ENCODE results near the gene PITX1.

The PITX1 gene

GRCh38 chr5:135062216-135063055, 28.4 kb upstream of the PITX1 start:
- DNase-seq (ENCODE audit: low spot score): no peak

- no peak for DNase-seq (ENCODE audit: low spot score)
Observed at GRCh38 chr5:135061001-135061400, 27.0 kb upstream of the PITX1 start.

- no peak for DNase-seq (ENCODE audit: low spot score)
Observed at GRCh38 chr5:135060021-135060420, 26.0 kb upstream of the PITX1 start.

GRCh38 chr5:135059000-135059923, 25.2 kb upstream of the PITX1 start:
- DNase-seq (ENCODE audit: low spot score): no peak

- no peak for DNase-seq (ENCODE audit: low spot score)
Observed at GRCh38 chr5:135058331-135058732, 24.3 kb upstream of the PITX1 start.

GRCh38 chr5:135057233-135057632, 23.2 kb upstream of the PITX1 start:
- DNase-seq (ENCODE audit: low spot score): no peak

- no peak for DNase-seq (ENCODE audit: low spot score)
Observed at GRCh38 chr5:135056316-135057030, 22.4 kb upstream of the PITX1 start.

GRCh38 chr5:135055396-135055795, 21.4 kb upstream of the PITX1 start:
- no peak for DNase-seq (ENCODE audit: low spot score)

- no peak for DNase-seq (ENCODE audit: low spot score)
Observed at GRCh38 chr5:135054546-135054945, 20.5 kb upstream of the PITX1 start.

GRCh38 chr5:135053989-135054388, 20.0 kb upstream of the PITX1 start:
- no peak for DNase-seq (ENCODE audit: low spot score)

- DNase-seq (ENCODE audit: low spot score): no peak
Observed at GRCh38 chr5:135053278-135053677, 19.2 kb upstream of the PITX1 start.

- no peak for DNase-seq (ENCODE audit: low spot score)
Observed at GRCh38 chr5:135052511-135053145, 18.6 kb upstream of the PITX1 start.

GRCh38 chr5:135051872-135052271, 17.8 kb upstream of the PITX1 start:
- no peak for DNase-seq (ENCODE audit: low spot score)

GRCh38 chr5:135051399-135051798, 17.4 kb upstream of the PITX1 start:
- DNase-seq (ENCODE audit: low spot score): no peak

GRCh38 chr5:135050244-135050767, 16.3 kb upstream of the PITX1 start:
- no peak for DNase-seq (ENCODE audit: low spot score)

- no peak for DNase-seq (ENCODE audit: low spot score)
Observed at GRCh38 chr5:135048930-135049329, 14.9 kb upstream of the PITX1 start.

- DNase-seq (ENCODE audit: low spot score): no peak
Observed at GRCh38 chr5:135048286-135048685, 14.3 kb upstream of the PITX1 start.

- DNase-seq (ENCODE audit: low spot score): no peak
Observed at GRCh38 chr5:135047347-135047695, 13.3 kb upstream of the PITX1 start.

- DNase-seq (ENCODE audit: low spot score): no peak
Observed at GRCh38 chr5:135046661-135047346, 12.8 kb upstream of the PITX1 start.

GRCh38 chr5:135045488-135045887, 11.5 kb upstream of the PITX1 start:
- no peak for DNase-seq (ENCODE audit: low spot score)

GRCh38 chr5:135042595-135042994, 8.6 kb upstream of the PITX1 start:
- no peak for DNase-seq (ENCODE audit: low spot score)

All from left forelimb (tissue), 1 donor.